Type B pancreatic cell (in vitro differentiated cells): ENCODE data around the gene TNFAIP8L3. TPM values are rescaled to one million over a fixed set of nuclear protein-coding genes. Genes with fewer than 3 reads are reported as not detected.

Source experiments
- DNase-seq: peaks from one replicate; pipeline ENCODE4 v3.0.0; 2021; ENCODE audit warnings: mixed read lengths; ENCODE audit not compliant: unreplicated experiment; ENCODE audit errors: extremely low spot score
- H3K27ac Mint-ChIP-seq: 2 replicates; pipeline ENCODE4 v1.8.0; 2021; ENCODE audit warnings: mild to moderate bottlenecking, mixed read lengths
- H3K27me3 Mint-ChIP-seq: 2 replicates; pipeline ENCODE4 v1.8.0; 2021; ENCODE audit warnings: mixed read lengths
- H3K36me3 Mint-ChIP-seq: 2 replicates; pipeline ENCODE4 v1.8.0; 2021; ENCODE audit warnings: mixed read lengths
- H3K4me1 Mint-ChIP-seq: one replicate; pipeline ENCODE4 v1.8.0; 2021; ENCODE audit warnings: mixed read lengths; ENCODE audit not compliant: unreplicated experiment
- H3K4me3 Mint-ChIP-seq: 2 replicates; pipeline ENCODE4 v1.8.0; 2021; ENCODE audit warnings: mild to moderate bottlenecking, mixed read lengths
- H3K9me3 Mint-ChIP-seq: 2 replicates; pipeline ENCODE4 v1.8.0; 2021; ENCODE audit warnings: mixed read lengths
- total RNA-seq: library from RNA; stranded (reverse); gene quantifications from 2 replicates; pipeline ENCODE4 v1.2.1, GENCODE V29; 2021; ENCODE audit warnings: low replicate concordance
- TF ChIP-seq, protein P1 (sequence below): fragments of 200-600 bp; sonication (generic); conservative IDR thresholded peaks from 2 replicates; pipeline ENCODE4 v1.5.0; 2021; ENCODE audit warnings: antibody characterized with exemption, mild to moderate bottlenecking

Gene TNFAIP8L3
- total RNA-seq, 1 donor from 2014 or later: 8.2 TPM

DNA sequence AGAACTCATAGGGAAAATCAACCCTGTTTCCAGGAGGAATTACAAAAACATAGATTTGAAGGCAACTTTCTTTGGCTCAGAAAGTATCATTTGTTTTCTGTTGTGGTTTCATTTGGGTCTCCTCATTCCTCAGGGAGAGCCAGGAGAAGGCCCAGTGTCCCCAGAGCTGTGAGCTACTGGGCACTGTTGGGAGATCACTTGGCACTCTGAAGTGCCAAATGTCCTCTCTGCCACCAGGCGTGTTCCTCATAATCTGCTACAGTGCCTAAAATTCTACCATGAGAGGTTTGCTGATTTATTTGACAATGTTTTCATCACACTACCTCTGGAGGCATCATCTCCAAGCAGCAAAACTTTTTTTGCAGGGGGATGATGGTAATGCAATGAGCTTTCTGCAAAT is 17.4 kb upstream of the TNFAIP8L3 start:
- Mint-ChIP-seq H3K4me1 (no peaks in the 10 kb centered on the region), H3K4me3 (no peak overlapping the region), H3K27ac (no peak overlapping the region), H3K27me3 (peaks cover 11% of the 10 kb centered on the region), H3K9me3 (no peaks in the 10 kb centered on the region), H3K36me3 (no peaks in the 10 kb centered on the region)
- DNase-seq: no peak
- TF ChIP-seq, protein P1, sequence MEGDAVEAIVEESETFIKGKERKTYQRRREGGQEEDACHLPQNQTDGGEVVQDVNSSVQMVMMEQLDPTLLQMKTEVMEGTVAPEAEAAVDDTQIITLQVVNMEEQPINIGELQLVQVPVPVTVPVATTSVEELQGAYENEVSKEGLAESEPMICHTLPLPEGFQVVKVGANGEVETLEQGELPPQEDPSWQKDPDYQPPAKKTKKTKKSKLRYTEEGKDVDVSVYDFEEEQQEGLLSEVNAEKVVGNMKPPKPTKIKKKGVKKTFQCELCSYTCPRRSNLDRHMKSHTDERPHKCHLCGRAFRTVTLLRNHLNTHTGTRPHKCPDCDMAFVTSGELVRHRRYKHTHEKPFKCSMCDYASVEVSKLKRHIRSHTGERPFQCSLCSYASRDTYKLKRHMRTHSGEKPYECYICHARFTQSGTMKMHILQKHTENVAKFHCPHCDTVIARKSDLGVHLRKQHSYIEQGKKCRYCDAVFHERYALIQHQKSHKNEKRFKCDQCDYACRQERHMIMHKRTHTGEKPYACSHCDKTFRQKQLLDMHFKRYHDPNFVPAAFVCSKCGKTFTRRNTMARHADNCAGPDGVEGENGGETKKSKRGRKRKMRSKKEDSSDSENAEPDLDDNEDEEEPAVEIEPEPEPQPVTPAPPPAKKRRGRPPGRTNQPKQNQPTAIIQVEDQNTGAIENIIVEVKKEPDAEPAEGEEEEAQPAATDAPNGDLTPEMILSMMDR: no peak

DNA sequence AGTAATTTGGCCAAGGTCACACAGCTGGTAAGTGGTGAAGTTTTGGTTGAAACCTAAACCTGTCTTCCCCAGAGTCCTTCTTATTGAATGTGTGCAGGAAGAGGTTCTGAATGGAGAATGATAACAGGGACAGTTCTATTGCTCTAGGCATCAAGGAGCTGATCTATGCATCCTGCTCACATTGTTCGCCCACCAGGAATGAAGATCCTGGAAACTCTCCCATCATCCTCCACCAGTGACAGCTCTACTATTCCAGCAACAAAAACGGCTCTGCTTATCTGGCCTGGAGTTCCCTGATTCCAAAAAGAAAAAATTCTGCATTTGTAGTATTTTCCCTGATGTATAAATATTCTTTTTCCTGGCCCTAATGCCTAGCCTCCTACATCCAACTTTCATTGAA is 16.4 kb upstream of the TNFAIP8L3 start:
- DNase-seq: no peak
- Mint-ChIP-seq H3K36me3 (no peaks in the 10 kb centered on the region), H3K27me3 (peaks cover 11% of the 10 kb centered on the region)

DNA sequence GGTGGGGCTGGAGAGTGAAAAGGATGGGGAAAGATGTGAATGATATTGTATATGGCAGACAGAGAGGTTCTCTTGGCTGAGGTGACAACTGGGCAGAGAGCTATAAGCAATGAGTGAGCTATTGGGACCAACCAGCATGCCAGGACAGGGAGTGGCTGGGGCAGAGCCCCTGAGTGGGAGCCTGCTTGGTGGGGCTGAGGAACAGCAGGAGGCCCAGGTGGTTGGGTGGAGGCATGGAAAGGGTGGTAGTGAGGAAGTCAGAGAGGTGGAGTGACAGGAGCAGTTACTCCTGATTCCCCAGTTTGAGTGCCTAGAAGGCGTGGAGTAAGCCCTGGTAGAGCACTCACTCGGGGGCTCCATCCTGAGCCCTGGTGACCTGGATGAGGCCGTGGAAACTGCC is 15.5 kb upstream of the TNFAIP8L3 start:
- no peak overlapping the region for H3K27ac Mint-ChIP-seq

More for the DNA sequence above, 16.4 kb upstream of the TNFAIP8L3 start:
- Mint-ChIP-seq H3K4me3 (no peak overlapping the region), H3K9me3 (no peaks in the 10 kb centered on the region), H3K27ac (no peak overlapping the region), H3K4me1 (no peaks in the 10 kb centered on the region)
- TF ChIP-seq, protein P1: no peak

DNA sequence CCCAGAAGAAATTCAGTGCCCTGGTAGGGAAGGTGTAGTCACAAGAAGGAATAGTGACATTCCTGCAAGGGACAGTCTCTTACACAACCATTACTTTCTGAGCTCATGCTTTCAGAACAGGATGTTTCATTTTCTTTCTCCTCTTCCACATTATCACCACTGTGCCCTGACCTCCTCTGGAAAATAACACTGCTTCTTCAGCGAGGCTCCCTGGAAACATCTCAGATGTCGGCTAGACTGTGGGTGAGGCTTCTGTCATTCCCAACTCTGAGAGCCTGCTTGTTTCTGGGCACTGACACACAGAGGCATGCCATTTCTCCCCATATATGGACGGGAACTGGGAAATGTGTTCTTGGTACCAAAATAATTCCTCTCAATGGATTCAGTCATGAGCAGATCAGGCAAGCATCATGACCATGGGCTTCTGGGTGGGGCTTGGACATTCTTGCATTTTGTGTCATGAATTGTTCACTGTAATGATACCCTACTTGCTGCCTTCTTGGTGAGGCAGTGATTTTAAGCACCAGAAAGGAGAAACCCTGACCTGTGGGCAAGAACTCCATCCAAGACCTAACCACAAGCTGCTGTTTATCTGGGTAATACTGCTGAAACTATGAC is 14.3 kb upstream of the TNFAIP8L3 start:
- peaks cover 18% of the 10 kb centered on the region for H3K27me3 Mint-ChIP-seq
- H3K4me1 Mint-ChIP-seq: no peaks in the 10 kb centered on the region
- H3K9me3 Mint-ChIP-seq: no peaks in the 10 kb centered on the region
- no peak overlapping the region for H3K4me3 Mint-ChIP-seq
- no peak for DNase-seq
- H3K36me3 Mint-ChIP-seq: no peaks in the 10 kb centered on the region
- H3K27ac Mint-ChIP-seq: no peak overlapping the region
- TF ChIP-seq, protein P1: no peak

More for the DNA sequence above, 15.5 kb upstream of the TNFAIP8L3 start:
- DNase-seq: no peak
- Mint-ChIP-seq H3K9me3 (no peaks in the 10 kb centered on the region), H3K4me1 (no peaks in the 10 kb centered on the region), H3K36me3 (no peaks in the 10 kb centered on the region), H3K27me3 (peaks cover 11% of the 10 kb centered on the region), H3K4me3 (no peak overlapping the region)
- TF ChIP-seq, protein P1: no peak

DNA sequence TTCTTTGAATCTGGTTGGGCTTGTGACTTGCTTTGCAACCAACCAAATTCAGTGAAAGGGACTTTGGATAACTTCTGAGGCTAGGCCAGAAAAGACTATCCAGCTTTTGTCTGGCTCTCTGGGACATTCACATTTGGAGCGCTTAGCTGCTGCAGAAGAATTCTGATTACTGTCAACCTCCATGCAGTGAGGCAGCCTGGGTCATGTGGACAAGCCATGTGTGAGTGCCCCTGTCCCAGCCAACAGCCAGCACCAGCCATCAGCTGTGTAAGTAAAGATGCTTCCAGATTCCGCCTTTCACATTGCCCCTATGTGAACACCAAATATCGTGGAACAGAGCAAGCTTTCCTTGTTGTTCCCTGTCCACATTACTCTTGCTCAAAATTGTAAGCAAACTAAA is 12.9 kb upstream of the TNFAIP8L3 start:
- no peak for DNase-seq
- TF ChIP-seq, protein P1: no peak
- Mint-ChIP-seq H3K9me3 (no peaks in the 10 kb centered on the region), H3K4me1 (no peaks in the 10 kb centered on the region), H3K27ac (no peak overlapping the region), H3K4me3 (no peak overlapping the region), H3K36me3 (no peaks in the 10 kb centered on the region), H3K27me3 (peaks cover 26% of the 10 kb centered on the region)
